GM12878 (cell line): ENCODE results near the gene FAM8A1. TPM values are rescaled to one million over a fixed set of nuclear protein-coding genes. Genes with fewer than 3 reads are reported as not detected.

Source experiments
- ATAC-seq: fragments of 200-7000 bp; cut with Tn5 transposase; 3 replicates; pipeline ENCODE4 v1.9.1; 2020; ENCODE audit warnings: mild to moderate bottlenecking, moderate library complexity
- BruUV-seq: library from RNA; stranded (reverse); fragments of 400-500 nt; replicated peaks from 2 replicates; lab custom pipeline; 2021; lab: Mats Ljungman, UMichigan
- CTCF ChIA-PET: fragments of 300-600 bp; sonication (Branson Sonifier 250); formaldehyde crosslinking; extraction: SDS; loops from one replicate; lab custom pipeline; 2021; ENCODE audit warnings: inconsistent platforms; lab: Yijun Ruan, JAX
- POLR2A ChIA-PET: fragments of 350-600 bp; formaldehyde crosslinking; extraction: SDS; loops from one replicate; lab custom pipeline; 2021; ENCODE audit warnings: inconsistent platforms; lab: Charles Lee
- RAD21 ChIA-PET: fragments of 300-600 bp; sonication (Branson Sonifier 250); formaldehyde crosslinking; loops from one replicate; lab custom pipeline; 2023; ENCODE audit warnings: antibody characterized with exemption; ENCODE audit not compliant: unreplicated experiment; lab: Charles Lee
- SMC1A ChIA-PET: fragments of 300-600 bp; sonication (Branson Sonifier 250); formaldehyde crosslinking; loops from one replicate; lab custom pipeline; 2023; ENCODE audit not compliant: unreplicated experiment, uncharacterized antibody; lab: Charles Lee
- DNase-seq: peaks from one replicate; pipeline ENCODE4 v3.0.0-alpha.2; 2011; ENCODE audit warnings: low read depth, low spot score
- FAIRE-seq: peaks from 3 replicates; lab custom pipeline; 2011; peaks lifted over from hg19 to GRCh38; lab: Jason Lieb, UNC
- H2AFZ ChIP-seq: 2 replicates; pipeline ENCODE4 v1.6.0; 2011; ENCODE audit warnings: low read depth, low read length, control low read depth; ENCODE audit not compliant: control insufficient read depth
- H3K27ac ChIP-seq: 2 replicates; pipeline ENCODE4 v1.5.1; 2011; ENCODE audit warnings: control low read depth; ENCODE audit not compliant: control insufficient read depth, insufficient read depth
- H3K27me3 ChIP-seq, 2 experiments: replicated peaks in 1 of 2; 2 replicates each; pipeline versions ENCODE4 v1.6.0 to v1.6.1; 2011; ENCODE audit warnings: low read length in 1 of 2; ENCODE audit not compliant: control insufficient read depth in 2 of 2, insufficient read depth in 2 of 2
- H3K36me3 ChIP-seq, 2 experiments: 2 replicates each; pipeline ENCODE4 v1.5.1; 2011; ENCODE audit warnings: low read length in 1 of 2; ENCODE audit not compliant: control insufficient read depth in 2 of 2, insufficient read depth in 2 of 2
- H3K4me1 ChIP-seq: 2 replicates; pipeline ENCODE4 v1.6.1; 2011; ENCODE audit warnings: mild to moderate bottlenecking, low read length, moderate library complexity, mixed read lengths; ENCODE audit not compliant: control insufficient read depth, insufficient read depth
- H3K4me2 ChIP-seq: 2 replicates; pipeline ENCODE4 v1.6.0; 2011; ENCODE audit warnings: control low read depth; ENCODE audit not compliant: control insufficient read depth, insufficient read depth
- H3K4me3 ChIP-seq: fragments of 200-600 bp; sonication (generic); 2 replicates; pipeline ENCODE4 v1.5.1; 2016
- H3K79me2 ChIP-seq: 2 replicates; pipeline ENCODE4 v1.6.0; 2011; ENCODE audit warnings: low read length; ENCODE audit not compliant: control insufficient read depth, insufficient read depth
- H3K9ac ChIP-seq: 2 replicates; pipeline ENCODE4 v1.8.0; 2011; ENCODE audit warnings: low read length, control low read depth, mixed read lengths; ENCODE audit not compliant: control insufficient read depth, insufficient read depth
- H3K9me3 ChIP-seq: replicated peaks from 3 replicates; pipeline ENCODE4 v1.5.1; 2011; ENCODE audit warnings: mild to moderate bottlenecking, low read length; ENCODE audit not compliant: control insufficient read depth, insufficient read depth
- H4K20me1 ChIP-seq: 2 replicates; pipeline ENCODE4 v1.6.0; 2011; ENCODE audit not compliant: control insufficient read depth, insufficient read depth
- ESRRA ChIP-seq: IDR thresholded peaks from 2 replicates; pipeline ENCODE4 v1.6.1; 2012; ENCODE audit warnings: mild to moderate bottlenecking, low read length, improper control_type of control experiment
- FOXK2 ChIP-seq: fragments of 450-650 bp; IDR thresholded peaks from 2 replicates; pipeline ENCODE4 v1.6.1; 2017; ENCODE audit warnings: mild to moderate bottlenecking, moderate library complexity
- MEF2B ChIP-seq: fragments of 450-650 bp; IDR thresholded peaks from 2 replicates; pipeline ENCODE4 v1.6.1; 2018; ENCODE audit warnings: mild to moderate bottlenecking, moderate library complexity; ENCODE audit not compliant: partially characterized antibody, poor library complexity, severe bottlenecking
- MTA2 ChIP-seq: fragments of 450-650 bp; IDR thresholded peaks from 2 replicates; pipeline ENCODE4 v1.6.1; 2016; ENCODE audit warnings: low read depth, mild to moderate bottlenecking, moderate library complexity
- POLR2A ChIP-seq: IDR thresholded peaks from 2 replicates; pipeline ENCODE4 v1.6.1; 2011; ENCODE audit warnings: low read depth, mild to moderate bottlenecking, low read length
- SPI1 ChIP-seq: IDR thresholded peaks from 2 replicates; pipeline ENCODE4 v1.6.1; 2011; ENCODE audit warnings: low read depth, mild to moderate bottlenecking, low read length, moderate library complexity, borderline replicate concordance; ENCODE audit not compliant: insufficient read depth
- SUZ12 ChIP-seq: fragments of 200-600 bp; sonication (generic); IDR thresholded peaks from one replicate; pipeline ENCODE4 v1.6.1; 2018; ENCODE audit warnings: antibody characterized with exemption, mild to moderate bottlenecking; ENCODE audit not compliant: unreplicated experiment
- ZNF217 ChIP-seq: fragments of 450-650 bp; IDR thresholded peaks from 2 replicates; pipeline ENCODE4 v1.6.1; 2017; ENCODE audit warnings: antibody characterized with exemption, mild to moderate bottlenecking
- WGBS: methylation state at CpG from one replicate; pipeline ENCODE4 v1.1.6; 2016; ENCODE audit warnings: low lambda C conversion rate; ENCODE audit not compliant: insufficient replicate concordance, insufficient coverage; ENCODE audit errors: missing lambda C conversion rate; 5-methylcytosine and 5-hydroxymethylcytosine counted together
- in situ Hi-C: fragments of 300-500 bp; cut with MboI; formaldehyde crosslinking; loops from 9 replicates; pipeline ENCODE4 v1.14.3; 2018; ENCODE audit warnings: mixed read lengths
- intact Hi-C: fragments of 100-400 bp; cut with micrococcal nuclease; formaldehyde crosslinking; loops from one replicate; pipeline ENCODE4 v1.14.2; 2022; ENCODE audit not compliant: unreplicated experiment
- polyA plus RNA-seq, 11 experiments: library from polyadenylated mRNA; depleted of rRNA in 4 of 11; unstranded in 6 of 11; stranded (reverse) in 5 of 11; fragments of >200 nt; fragmentation: Nextera tagmentation in 4 of 11; fragmentation: Illumina TruSeq in 1 of 11; extraction: Ambion mirVana in 4 of 11; extraction: Trizol in 1 of 11; gene quantifications; 1 replicate in 1 of 11; 2 replicates in 10 of 11; pipeline versions ENCODE4 v1.2.1 to v1.2.3, GENCODE V29; 2011 to 2016; ENCODE audit warnings: inconsistent platforms in 2 of 11, missing spikeins in 2 of 11, low read depth in 1 of 11
- total RNA-seq, 4 experiments: library from RNA; depleted of rRNA in 3 of 4; stranded (reverse); fragments of >200 nt in 3 of 4; fragmentation: Illumina TruSeq in 1 of 4; extraction: Trizol in 1 of 4; gene quantifications; 2 replicates each; pipeline versions ENCODE4 v1.2.1 to v1.2.3, GENCODE V29; 2013 to 2021
- TF ChIP-seq, protein P1 (sequence below): fragments of 450-650 bp; IDR thresholded peaks from 2 replicates; pipeline ENCODE4 v1.6.1; 2016; ENCODE audit warnings: mild to moderate bottlenecking, moderate library complexity, borderline replicate concordance
- TF ChIP-seq, protein P2 (sequence below): fragments of 450-650 bp; IDR thresholded peaks from 2 replicates; pipeline ENCODE4 v1.6.1; 2017; ENCODE audit warnings: borderline replicate concordance
- TF ChIP-seq, protein P3 (sequence below): fragments of 450-650 bp; formaldehyde crosslinking; IDR thresholded peaks from 2 replicates; pipeline ENCODE4 v1.4.0; 2020; ENCODE audit warnings: mild to moderate bottlenecking, moderate library complexity

The FAM8A1 gene
- total and polyA plus RNA-seq, 10 of the 15 experiments (the other 5 are each of a cell fraction or from before 2014, with no cell fraction given): 1.4 to 7.4 (median 3.6) TPM

DNA sequence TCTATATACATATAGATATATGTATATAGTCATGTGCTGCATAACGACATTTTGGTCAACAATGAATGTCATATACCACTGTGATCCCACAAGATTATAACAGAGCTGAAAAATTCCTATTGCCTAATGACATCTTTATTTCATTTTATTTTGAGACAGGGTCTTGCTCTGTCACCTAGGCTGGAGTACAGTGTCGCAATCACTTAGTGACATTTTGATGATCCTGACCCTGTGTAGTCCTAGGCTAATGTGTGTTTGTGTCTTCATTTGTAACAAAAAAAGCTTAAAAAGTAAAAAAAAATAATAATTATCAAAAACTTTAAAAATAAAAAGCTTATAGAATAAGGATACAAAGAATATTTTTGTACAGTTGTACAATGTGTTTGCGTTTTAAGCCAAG lies 4.0 kb upstream of the FAM8A1 start (continued):
- TF ChIP-seq, protein P1, sequence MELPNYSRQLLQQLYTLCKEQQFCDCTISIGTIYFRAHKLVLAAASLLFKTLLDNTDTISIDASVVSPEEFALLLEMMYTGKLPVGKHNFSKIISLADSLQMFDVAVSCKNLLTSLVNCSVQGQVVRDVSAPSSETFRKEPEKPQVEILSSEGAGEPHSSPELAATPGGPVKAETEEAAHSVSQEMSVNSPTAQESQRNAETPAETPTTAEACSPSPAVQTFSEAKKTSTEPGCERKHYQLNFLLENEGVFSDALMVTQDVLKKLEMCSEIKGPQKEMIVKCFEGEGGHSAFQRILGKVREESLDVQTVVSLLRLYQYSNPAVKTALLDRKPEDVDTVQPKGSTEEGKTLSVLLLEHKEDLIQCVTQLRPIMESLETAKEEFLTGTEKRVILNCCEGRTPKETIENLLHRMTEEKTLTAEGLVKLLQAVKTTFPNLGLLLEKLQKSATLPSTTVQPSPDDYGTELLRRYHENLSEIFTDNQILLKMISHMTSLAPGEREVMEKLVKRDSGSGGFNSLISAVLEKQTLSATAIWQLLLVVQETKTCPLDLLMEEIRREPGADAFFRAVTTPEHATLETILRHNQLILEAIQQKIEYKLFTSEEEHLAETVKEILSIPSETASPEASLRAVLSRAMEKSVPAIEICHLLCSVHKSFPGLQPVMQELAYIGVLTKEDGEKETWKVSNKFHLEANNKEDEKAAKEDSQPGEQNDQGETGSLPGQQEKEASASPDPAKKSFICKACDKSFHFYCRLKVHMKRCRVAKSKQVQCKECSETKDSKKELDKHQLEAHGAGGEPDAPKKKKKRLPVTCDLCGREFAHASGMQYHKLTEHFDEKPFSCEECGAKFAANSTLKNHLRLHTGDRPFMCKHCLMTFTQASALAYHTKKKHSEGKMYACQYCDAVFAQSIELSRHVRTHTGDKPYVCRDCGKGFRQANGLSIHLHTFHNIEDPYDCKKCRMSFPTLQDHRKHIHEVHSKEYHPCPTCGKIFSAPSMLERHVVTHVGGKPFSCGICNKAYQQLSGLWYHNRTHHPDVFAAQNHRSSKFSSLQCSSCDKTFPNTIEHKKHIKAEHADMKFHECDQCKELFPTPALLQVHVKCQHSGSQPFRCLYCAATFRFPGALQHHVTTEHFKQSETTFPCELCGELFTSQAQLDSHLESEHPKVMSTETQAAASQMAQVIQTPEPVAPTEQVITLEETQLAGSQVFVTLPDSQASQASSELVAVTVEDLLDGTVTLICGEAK: no peak

DNA sequence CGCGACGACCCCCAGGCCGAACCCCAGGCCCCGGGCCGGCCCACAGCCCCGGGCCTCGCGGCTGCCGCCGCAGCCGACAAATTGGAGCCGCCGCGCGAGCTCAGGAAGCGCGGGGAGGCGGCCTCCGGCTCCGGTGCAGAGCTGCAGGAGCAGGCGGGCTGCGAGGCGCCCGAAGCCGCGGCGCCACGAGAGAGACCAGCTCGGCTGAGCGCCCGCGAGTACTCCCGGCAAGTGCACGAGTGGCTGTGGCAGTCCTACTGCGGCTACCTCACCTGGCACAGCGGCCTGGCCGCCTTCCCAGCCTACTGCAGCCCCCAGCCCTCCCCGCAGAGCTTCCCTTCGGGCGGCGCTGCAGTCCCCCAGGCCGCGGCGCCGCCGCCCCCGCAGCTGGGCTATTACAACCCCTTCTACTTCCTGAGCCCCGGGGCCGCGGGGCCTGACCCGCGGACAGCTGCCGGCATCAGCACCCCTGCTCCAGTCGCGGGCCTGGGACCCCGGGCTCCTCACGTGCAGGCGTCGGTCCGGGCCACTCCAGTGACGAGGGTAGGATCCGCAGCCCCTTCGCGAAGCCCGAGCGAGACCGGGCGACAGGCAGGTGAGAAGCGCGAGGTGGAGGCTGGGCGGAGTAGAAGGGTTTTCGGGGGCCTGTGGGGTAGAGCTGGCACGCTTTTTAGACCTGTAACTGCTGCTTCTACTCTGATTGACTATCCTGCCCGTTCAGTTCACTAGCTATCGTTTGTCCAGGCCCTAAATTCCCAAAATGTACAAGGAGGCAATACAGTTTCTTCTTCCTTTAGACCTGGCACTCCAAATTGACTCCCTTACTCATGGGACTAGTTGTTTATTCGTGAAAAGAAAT lies 654 bp downstream of the FAM8A1 start:
- Histone ChIP-seq H3K79me2 (peaks cover 5% of the 10 kb centered on the region), H3K4me1 (no peaks in the 10 kb centered on the region; the same call in 1 of the 2 replicates), H2AFZ (peak overlapping the region; percentile 95), H3K4me2 (peak overlapping the region; percentile 97), H3K9ac (peak overlapping the region; percentile 66), H3K9me3 (no peaks in the 10 kb centered on the region), H3K4me3 (peak overlapping the region; percentile 95), H4K20me1 (no peaks in the 10 kb centered on the region), H3K27ac (peak overlapping the region; percentile 72), H3K36me3 (no peaks in the 10 kb centered on the region; a peak in 1 of 4 replicates), H3K27me3 (no peaks in the 10 kb centered on the region)
- RAD21 ChIA-PET: interaction anchor here (0.6 to 2.0 kb wide), 10 partner anchors 10 to 246 kb away, joined by 3 to 13 read pairs (median 3); partner anchors contain the start of gene NUP153
- DNase-seq (no peak), ATAC-seq (peak; percentile 73), FAIRE-seq (peak; percentile 87)
- BruUV-seq: no TSS peak
- POLR2A ChIA-PET: interaction anchor here (0.5 to 2.5 kb wide), 6 partner anchors 60 to 888 kb away, joined by 3 to 12 read pairs (median 3); no protein-coding TSS in a partner anchor
- intact Hi-C loops: loop anchor here (2.0 kb wide), 1 partner anchor 106 kb away; the partner anchor contains the start of gene NUP153
- in situ Hi-C loops: no loop called here
- WGBS: 1% methylated on average over 51 of the region's 77 CpGs
- CTCF ChIA-PET: interaction anchor here (0.9 to 2.5 kb wide), 7 partner anchors 8 to 537 kb away, joined by 3 to 24 read pairs (median 3); partner anchors contain the start of gene NUP153
- SMC1A ChIA-PET: interaction anchor here (0.7 to 3.2 kb wide), 8 partner anchors 9 to 169 kb away, joined by 3 to 12 read pairs (median 3); no protein-coding TSS in a partner anchor
- no peak for TF ChIP-seq POLR2A
- TF ChIP-seq, protein P2, sequence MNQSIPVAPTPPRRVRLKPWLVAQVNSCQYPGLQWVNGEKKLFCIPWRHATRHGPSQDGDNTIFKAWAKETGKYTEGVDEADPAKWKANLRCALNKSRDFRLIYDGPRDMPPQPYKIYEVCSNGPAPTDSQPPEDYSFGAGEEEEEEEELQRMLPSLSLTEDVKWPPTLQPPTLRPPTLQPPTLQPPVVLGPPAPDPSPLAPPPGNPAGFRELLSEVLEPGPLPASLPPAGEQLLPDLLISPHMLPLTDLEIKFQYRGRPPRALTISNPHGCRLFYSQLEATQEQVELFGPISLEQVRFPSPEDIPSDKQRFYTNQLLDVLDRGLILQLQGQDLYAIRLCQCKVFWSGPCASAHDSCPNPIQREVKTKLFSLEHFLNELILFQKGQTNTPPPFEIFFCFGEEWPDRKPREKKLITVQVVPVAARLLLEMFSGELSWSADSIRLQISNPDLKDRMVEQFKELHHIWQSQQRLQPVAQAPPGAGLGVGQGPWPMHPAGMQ: no peak
- no peak for TF ChIP-seq MEF2B
- TF ChIP-seq FOXK2: no peak
- TF ChIP-seq SPI1: no peak
- no peak for TF ChIP-seq ZNF217
- TF ChIP-seq SUZ12: no peak
- TF ChIP-seq, protein P3, sequence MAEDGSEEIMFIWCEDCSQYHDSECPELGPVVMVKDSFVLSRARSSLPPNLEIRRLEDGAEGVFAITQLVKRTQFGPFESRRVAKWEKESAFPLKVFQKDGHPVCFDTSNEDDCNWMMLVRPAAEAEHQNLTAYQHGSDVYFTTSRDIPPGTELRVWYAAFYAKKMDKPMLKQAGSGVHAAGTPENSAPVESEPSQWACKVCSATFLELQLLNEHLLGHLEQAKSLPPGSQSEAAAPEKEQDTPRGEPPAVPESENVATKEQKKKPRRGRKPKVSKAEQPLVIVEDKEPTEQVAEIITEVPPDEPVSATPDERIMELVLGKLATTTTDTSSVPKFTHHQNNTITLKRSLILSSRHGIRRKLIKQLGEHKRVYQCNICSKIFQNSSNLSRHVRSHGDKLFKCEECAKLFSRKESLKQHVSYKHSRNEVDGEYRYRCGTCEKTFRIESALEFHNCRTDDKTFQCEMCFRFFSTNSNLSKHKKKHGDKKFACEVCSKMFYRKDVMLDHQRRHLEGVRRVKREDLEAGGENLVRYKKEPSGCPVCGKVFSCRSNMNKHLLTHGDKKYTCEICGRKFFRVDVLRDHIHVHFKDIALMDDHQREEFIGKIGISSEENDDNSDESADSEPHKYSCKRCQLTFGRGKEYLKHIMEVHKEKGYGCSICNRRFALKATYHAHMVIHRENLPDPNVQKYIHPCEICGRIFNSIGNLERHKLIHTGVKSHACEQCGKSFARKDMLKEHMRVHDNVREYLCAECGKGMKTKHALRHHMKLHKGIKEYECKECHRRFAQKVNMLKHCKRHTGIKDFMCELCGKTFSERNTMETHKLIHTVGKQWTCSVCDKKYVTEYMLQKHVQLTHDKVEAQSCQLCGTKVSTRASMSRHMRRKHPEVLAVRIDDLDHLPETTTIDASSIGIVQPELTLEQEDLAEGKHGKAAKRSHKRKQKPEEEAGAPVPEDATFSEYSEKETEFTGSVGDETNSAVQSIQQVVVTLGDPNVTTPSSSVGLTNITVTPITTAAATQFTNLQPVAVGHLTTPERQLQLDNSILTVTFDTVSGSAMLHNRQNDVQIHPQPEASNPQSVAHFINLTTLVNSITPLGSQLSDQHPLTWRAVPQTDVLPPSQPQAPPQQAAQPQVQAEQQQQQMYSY (CRISPR knock-in tag): no peak
- TF ChIP-seq MTA2: no peak
- no peak for TF ChIP-seq ESRRA
